ENCODE results near the gene CTNS. TPM values are rescaled to one million over a fixed set of nuclear protein-coding genes. Genes with fewer than 3 reads are reported as not detected.

Gene CTNS
- total RNA-seq, 1 donor from 2014 or later, result 17.2 TPM

GRCh38 chr17:3615160-3615870 lies 21.2 kb upstream of the CTNS start:
- H3K27me3 Mint-ChIP-seq (ENCODE audit: unreplicated experiment), result peaks cover 2% of the 10 kb centered on the region
- H3K27ac Mint-ChIP-seq (ENCODE audit: unreplicated experiment), result no peak overlapping the region
- peaks cover 9% of the 10 kb centered on the region for H3K36me3 Mint-ChIP-seq (ENCODE audit: unreplicated experiment)

GRCh38 chr17:3621146-3621720 lies 15.3 kb upstream of the CTNS start:
- Mint-ChIP-seq H3K27me3 (ENCODE audit: unreplicated experiment) (peaks cover 2% of the 10 kb centered on the region), H3K9me3 (ENCODE audit: unreplicated experiment) (no peaks in the 10 kb centered on the region), H3K36me3 (ENCODE audit: unreplicated experiment) (peaks cover 9% of the 10 kb centered on the region), H3K4me3 (ENCODE audit: unreplicated experiment) (no peak overlapping the region), H3K27ac (ENCODE audit: unreplicated experiment) (no peak overlapping the region), H3K4me1 (ENCODE audit: low read depth, unreplicated experiment) (peaks cover 7% of the 10 kb centered on the region)
- no peak for TF ChIP-seq CTCF (IDR thresholded peaks at IDR 0.05; ENCODE audit: partially characterized antibody, unreplicated experiment)
- no peak for DNase-seq

More at GRCh38 chr17:3615160-3615870, 21.2 kb upstream of the CTNS start:
- H3K4me1 Mint-ChIP-seq (ENCODE audit: low read depth, unreplicated experiment), result no peaks in the 10 kb centered on the region
- no peaks in the 10 kb centered on the region for H3K9me3 Mint-ChIP-seq (ENCODE audit: unreplicated experiment)
- H3K4me3 Mint-ChIP-seq (ENCODE audit: unreplicated experiment), result no peak overlapping the region
- TF ChIP-seq CTCF (IDR thresholded peaks at IDR 0.05; ENCODE audit: partially characterized antibody, unreplicated experiment), result no peak
- DNase-seq, result no peak

- H3K27me3 Mint-ChIP-seq (ENCODE audit: unreplicated experiment), result peaks cover 3% of the 10 kb centered on the region
- H3K4me3 Mint-ChIP-seq (ENCODE audit: unreplicated experiment), result no peak overlapping the region
- peaks cover 11% of the 10 kb centered on the region for H3K36me3 Mint-ChIP-seq (ENCODE audit: unreplicated experiment)
- no peak for DNase-seq
- peak overlapping the region; percentile 72 for H3K27ac Mint-ChIP-seq (ENCODE audit: unreplicated experiment)
- peaks cover 13% of the 10 kb centered on the region for H3K4me1 Mint-ChIP-seq (ENCODE audit: low read depth, unreplicated experiment)
- no peak for TF ChIP-seq CTCF (IDR thresholded peaks at IDR 0.05; ENCODE audit: partially characterized antibody, unreplicated experiment)
- H3K9me3 Mint-ChIP-seq (ENCODE audit: unreplicated experiment), result peaks cover 4% of the 10 kb centered on the region
These were observed 13.5 kb upstream of the CTNS start for GRCh38 chr17:3622977-3623594.

GRCh38 chr17:3626831-3627768 lies 9.5 kb upstream of the CTNS start:
- Mint-ChIP-seq H3K27ac (ENCODE audit: unreplicated experiment) (peak overlapping the region; percentile 49), H3K36me3 (ENCODE audit: unreplicated experiment) (peaks cover 7% of the 10 kb centered on the region), H3K27me3 (ENCODE audit: unreplicated experiment) (peaks cover 6% of the 10 kb centered on the region), H3K4me1 (ENCODE audit: low read depth, unreplicated experiment) (peaks cover 21% of the 10 kb centered on the region), H3K4me3 (ENCODE audit: unreplicated experiment) (peak overlapping the region; percentile 25), H3K9me3 (ENCODE audit: unreplicated experiment) (peaks cover 4% of the 10 kb centered on the region)
- DNase-seq, result no peak
- TF ChIP-seq CTCF (IDR thresholded peaks at IDR 0.05; ENCODE audit: partially characterized antibody, unreplicated experiment), result no peak
